GM18858 (cell line): ENCODE data around the gene MLLT1.

Experiments
- ATAC-seq: cut with Tn5 transposase; IDR thresholded peaks from one replicate; pipeline ENCODE4 v1.9.1; 2021; ENCODE audit not compliant: unreplicated experiment

Gene MLLT1

DNA sequence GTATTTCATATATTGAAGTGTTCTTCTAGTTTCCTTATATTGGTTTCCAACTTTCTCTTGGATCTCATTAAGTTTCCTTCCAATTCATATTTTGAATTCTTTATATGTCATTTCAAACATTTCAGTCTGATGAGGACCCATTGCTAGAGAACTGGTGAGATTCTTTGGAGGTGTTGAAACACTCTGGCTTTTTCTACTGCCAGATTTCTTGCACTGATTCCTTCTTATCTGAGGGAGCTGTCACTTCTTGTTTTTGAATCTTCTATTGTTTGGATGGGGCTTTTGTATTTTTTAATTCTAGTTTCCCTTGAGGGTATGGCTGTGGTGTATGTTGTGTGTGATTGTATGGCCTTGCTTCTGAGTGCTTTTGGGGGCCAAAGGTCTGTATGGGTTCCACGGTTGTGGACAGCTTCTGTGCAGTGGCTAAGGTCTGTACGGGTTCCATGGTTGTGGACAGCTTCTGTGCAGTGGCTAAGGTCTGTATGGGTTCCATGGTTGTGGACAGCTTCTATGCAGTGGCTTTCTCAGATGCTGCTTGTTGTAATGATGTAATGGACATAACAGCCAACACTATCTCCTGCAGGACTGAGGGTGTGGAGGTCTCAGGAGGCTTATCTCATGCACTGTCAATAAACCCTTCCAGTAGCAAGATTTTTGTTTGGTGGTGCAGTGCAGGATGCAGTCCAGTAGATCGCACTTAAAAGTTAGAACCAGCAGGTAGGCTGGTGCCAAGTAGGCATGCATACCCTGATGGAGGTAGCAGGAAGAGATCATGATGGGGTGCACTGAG lies 107.5 kb downstream of the MLLT1 start:
- ATAC-seq: no peak

DNA sequence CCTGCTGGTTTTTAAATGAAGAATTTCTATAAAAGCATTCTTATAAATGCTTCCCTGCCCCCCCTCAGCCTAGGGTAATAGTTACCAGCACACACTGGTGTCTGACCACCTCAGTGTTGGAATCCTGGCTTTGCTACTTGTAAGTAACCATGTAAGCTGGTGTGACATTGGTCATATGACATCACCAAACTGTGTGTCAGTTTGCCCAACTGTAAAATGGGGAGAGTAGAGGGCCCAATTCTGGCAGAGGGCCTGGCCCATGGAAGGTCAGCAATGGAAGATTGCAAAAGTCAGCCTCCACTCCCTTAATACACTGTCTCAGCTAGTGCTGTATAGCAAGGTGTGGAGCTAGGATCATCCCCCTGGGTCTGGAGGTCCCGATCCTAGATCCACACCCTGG lies 112.7 kb downstream of the MLLT1 start:
- no peak for ATAC-seq

DNA sequence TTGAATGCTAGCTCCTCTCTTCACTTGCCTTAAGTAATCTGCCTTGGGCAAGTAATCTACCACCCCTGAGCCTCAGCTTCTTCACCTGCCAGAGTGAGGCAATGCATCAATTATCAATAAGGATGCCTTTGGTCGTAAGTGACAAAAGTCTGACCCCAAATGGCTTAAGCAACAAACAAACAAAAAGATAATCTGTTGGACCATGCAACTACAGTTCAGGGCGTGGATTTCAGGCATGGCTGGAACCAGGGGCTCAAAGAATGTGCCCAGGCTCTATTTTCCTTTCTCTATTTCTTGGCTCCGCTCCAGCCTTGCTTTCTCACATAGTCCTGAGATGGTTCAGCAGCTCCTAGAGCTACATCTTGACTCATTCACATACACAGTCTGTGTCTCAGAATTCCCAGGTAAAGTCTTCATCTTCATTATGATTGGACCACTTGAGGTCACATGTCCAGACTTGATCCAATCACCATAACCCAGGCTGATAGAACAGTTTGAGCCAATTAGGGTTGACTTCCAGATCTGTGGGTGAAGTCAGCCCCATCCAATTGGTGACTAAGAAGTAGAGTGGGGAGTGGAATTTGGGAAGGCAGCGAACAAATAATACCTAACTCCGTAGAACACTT lies 114.8 kb downstream of the MLLT1 start:
- ATAC-seq: no peak

DNA sequence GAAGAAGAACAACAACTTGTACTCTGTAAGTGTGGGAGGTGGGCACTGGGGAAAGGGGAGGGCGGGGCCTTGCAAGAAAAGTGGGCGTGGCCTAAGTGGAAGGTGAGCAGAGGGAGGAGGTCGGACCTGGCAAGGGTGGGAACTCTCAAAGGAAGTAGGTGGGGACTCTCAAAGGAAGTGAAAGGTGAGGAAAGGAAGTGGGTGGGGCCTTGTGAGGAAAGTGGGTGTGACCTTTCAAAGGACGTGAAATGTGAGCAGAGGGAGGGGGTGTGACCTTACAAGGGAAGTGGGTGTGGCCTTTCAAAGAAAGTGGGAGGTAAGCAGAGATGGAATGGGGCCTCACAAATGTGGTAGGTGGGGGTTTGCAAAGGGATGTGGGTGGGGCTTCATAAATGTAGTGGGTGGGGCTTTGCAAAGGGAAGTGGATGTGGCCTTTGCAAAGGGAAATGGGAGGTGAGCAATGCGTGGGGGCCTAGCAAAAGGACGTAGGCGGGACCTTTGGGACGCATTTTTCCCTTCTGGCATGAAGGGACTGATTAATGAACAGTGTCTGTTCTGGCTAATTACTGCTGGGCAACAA lies 118.4 kb downstream of the MLLT1 start:
- ATAC-seq: no peak
